ENCODE data around the gene MAST2. TPM values are rescaled to one million over a fixed set of nuclear protein-coding genes. Genes with fewer than 3 reads are reported as not detected.

MAST2 gene
- total and polyA plus RNA-seq, 2 of the 13 experiments (the other 11 are each of a cell fraction or from before 2014, with no cell fraction given): 15.3 to 23.0 TPM

GRCh38 chr1:45883658-45884057 lies 80.2 kb downstream of the MAST2 start:
- peaks cover 3% of the 10 kb centered on the region for H3K79me2 ChIP-seq (ENCODE audit: insufficient read depth, low read length)
- DNase-seq (ENCODE audit: low spot score) (no peak), ATAC-seq (no peak), FAIRE-seq (no peak)
- H3K27me3 ChIP-seq (ENCODE audit: control insufficient read depth in 1 of 2, insufficient read depth in 2 of 2, low read length in 2 of 2): no peaks in the 10 kb centered on the region
- no peak for TF ChIP-seq HINFP (CRISPR knock-in tag; IDR thresholded peaks at IDR 0.05; ENCODE audit: low read depth)
- H4K20me1 ChIP-seq (ENCODE audit: insufficient read depth, low read length): no peaks in the 10 kb centered on the region
- ChIA-PET POLR2A (interaction anchor here (0.7 kb wide), 1 partner anchor 381 kb away, joined by 3 read pairs; no protein-coding TSS in a partner anchor), CTCF (ENCODE audit: low intra/inter-chr PET ratio, low total read pairs) (no interaction called here)
- H3K4me1 ChIP-seq (ENCODE audit: insufficient read depth, low read length): peaks cover 37% of the 10 kb centered on the region
- H3K9me3 ChIP-seq (ENCODE audit: low read length): no peaks in the 10 kb centered on the region
- intact Hi-C loops (cut with micrococcal nuclease; ENCODE audit: unreplicated experiment): no loop called here
- BruUV-seq (replicated peaks): no TSS peak
- H3K27ac ChIP-seq (ENCODE audit: extremely low read length, insufficient read depth, low read length): no peak overlapping the region
- in situ Hi-C loops (cut with HindIII; ENCODE audit: extremely low pct_ligation_motif_present, low pct_unique_long_range_greater_than_20kb): no loop called here
- no peak overlapping the region for H3K4me3 ChIP-seq (replicated peaks in 1 of 3; ENCODE audit: insufficient read depth in 1 of 3, low read depth in 2 of 3, low read length in 3 of 3)
- H3K36me3 ChIP-seq (replicated peaks in 1 of 2; ENCODE audit: control insufficient read depth in 1 of 2, insufficient read depth in 2 of 2, low read length in 2 of 2): no peaks in the 10 kb centered on the region; a peak in 1 of 5 replicates
- H2AFZ ChIP-seq (ENCODE audit: low read length): no peak overlapping the region
- H3K4me2 ChIP-seq (ENCODE audit: low read depth, low read length): no peak overlapping the region
- H3K9ac ChIP-seq (ENCODE audit: insufficient read depth, low read depth, low read length): no peak overlapping the region
- WGBS (ENCODE audit: low lambda C conversion rate): 58% methylated on average over 1 of the region's 1 CpG

- Histone ChIP-seq H3K4me2 (ENCODE audit: low read depth, low read length) (no peak overlapping the region), H3K9ac (ENCODE audit: insufficient read depth, low read depth, low read length) (no peak overlapping the region), H3K79me2 (ENCODE audit: insufficient read depth, low read length) (peaks cover 5% of the 10 kb centered on the region), H3K9me3 (ENCODE audit: low read length) (no peaks in the 10 kb centered on the region), H3K36me3 (replicated peaks in 1 of 2; ENCODE audit: control insufficient read depth in 1 of 2, insufficient read depth in 2 of 2, low read length in 2 of 2) (no peaks in the 10 kb centered on the region; a peak in 2 of 5 replicates), H3K4me1 (ENCODE audit: insufficient read depth, low read length) (peaks cover 37% of the 10 kb centered on the region), H3K4me3 (replicated peaks in 1 of 3; ENCODE audit: insufficient read depth in 1 of 3, low read depth in 2 of 3, low read length in 3 of 3) (no peak overlapping the region), H4K20me1 (ENCODE audit: insufficient read depth, low read length) (no peaks in the 10 kb centered on the region), H3K27ac (ENCODE audit: extremely low read length, insufficient read depth, low read length) (peak overlapping the region; percentile 52), H2AFZ (ENCODE audit: low read length) (no peak overlapping the region), H3K27me3 (ENCODE audit: control insufficient read depth in 1 of 2, insufficient read depth in 2 of 2, low read length in 2 of 2) (no peaks in the 10 kb centered on the region)
- FAIRE-seq (peak; percentile 34), ATAC-seq (peak; percentile 73), DNase-seq (ENCODE audit: low spot score) (peak; percentile 62)
- ChIA-PET POLR2A (interaction anchor here (0.8 to 1.1 kb wide), 3 partner anchors 17 to 199 kb away, joined by 3 read pairs; partner anchors contain the start of gene GPBP1L1), CTCF (ENCODE audit: low intra/inter-chr PET ratio, low total read pairs) (no interaction called here)
- 89% methylated on average over 1 of the region's 1 CpG for WGBS (ENCODE audit: low lambda C conversion rate)
- BruUV-seq (replicated peaks): no TSS peak
- in situ Hi-C loops (cut with HindIII; ENCODE audit: extremely low pct_ligation_motif_present, low pct_unique_long_range_greater_than_20kb) (no loop called here), intact Hi-C loops (cut with micrococcal nuclease; ENCODE audit: unreplicated experiment) (loop anchor here (5.0 kb wide), 1 partner anchor 197 kb away; the partner anchor contains the start of genes GPBP1L1 and TMEM69)
- TF ChIP-seq CREB1 (IDR thresholded peaks at IDR 0.05) (no peak), CREB1 (CRISPR knock-in tag; IDR thresholded peaks at IDR 0.05) (0 out of 2 replicates have a peak, but pooled peaks have one; percentile 19), ZNF513 (CRISPR knock-in tag; conservative IDR thresholded peaks at IDR 0.05) (no peak), MEIS1 (CRISPR knock-in tag; IDR thresholded peaks at IDR 0.05; ENCODE audit: borderline replicate concordance) (no peak), PAXIP1 (CRISPR knock-in tag; conservative IDR thresholded peaks at IDR 0.05) (0 out of 2 replicates have a peak, but pooled peaks have one; percentile 14), SOX6 (IDR thresholded peaks at IDR 0.05) (no peak), SOX6 (CRISPR knock-in tag; IDR thresholded peaks at IDR 0.05) (no peak), POLR2AphosphoS5 (IDR thresholded peaks at IDR 0.05; ENCODE audit: low read depth, low read length) (no peak), TOPORS (CRISPR knock-in tag; IDR thresholded peaks at IDR 0.05) (no peak), MAFK (conservative IDR thresholded peaks at IDR 0.05 in 1 of 2, IDR thresholded peaks at IDR 0.05 in 1 of 2; ENCODE audit: low read length in 2 of 2) (0 out of 4 replicates have a peak, but pooled peaks of 1 of the 2 experiments have one; percentile 12)
Measured at GRCh38 chr1:45884700-45885099, 81.3 kb downstream of the MAST2 start.

Measured in HepG2 (cell line).